ENCODE data around the gene DPM3.

The DPM3 gene

GRCh38 chr1:155093911-155094621 is 46.3 kb downstream of the DPM3 start:
- DNase-seq (ENCODE audit: low read depth), result no peak

GRCh38 chr1:155092641-155093040 is 47.7 kb downstream of the DPM3 start:
- DNase-seq (ENCODE audit: low read depth), result no peak

- no peak for DNase-seq (ENCODE audit: low read depth)
Observed at GRCh38 chr1:155092131-155092530, 48.2 kb downstream of the DPM3 start.

GRCh38 chr1:155091071-155092051 is 49.0 kb downstream of the DPM3 start:
- DNase-seq (ENCODE audit: low read depth), result peak; percentile 72

Data from stimulated activated CD4-positive, alpha-beta T cell treated with anti-CD3 and anti-CD28 coated beads, Interleukin-2, amount 100 ng/mL, for 4 hours (primary cell).